PFSK-1 (cell line): ENCODE results near the gene MRPL52. TPM values are rescaled to one million over a fixed set of nuclear protein-coding genes. Genes with fewer than 3 reads are reported as not detected.

Experiments
- FOXP2 ChIP-seq: optimal IDR thresholded peaks from 2 replicates; pipeline ENCODE3; 2011; ENCODE audit warnings: borderline replicate concordance, control low read depth, inconsistent platforms; ENCODE audit not compliant: insufficient read depth; ENCODE audit errors: extremely low read length, extremely low read depth
- POLR2AphosphoS5 ChIP-seq: IDR thresholded peaks from 2 replicates; pipeline ENCODE4 v1.6.1; 2012; ENCODE audit warnings: low read depth, mild to moderate bottlenecking, control low read depth, low read length, moderate library complexity
- SIN3A ChIP-seq: IDR thresholded peaks from 2 replicates; pipeline ENCODE4 v1.6.1; 2012; ENCODE audit warnings: mild to moderate bottlenecking, low read length, moderate library complexity, borderline replicate concordance; ENCODE audit not compliant: insufficient read depth
- TAF1 ChIP-seq: IDR thresholded peaks from 2 replicates; pipeline ENCODE4 v1.6.1; 2012; ENCODE audit warnings: low read length, control low read depth, borderline replicate concordance; ENCODE audit not compliant: insufficient read depth
- polyA plus RNA-seq: library from polyadenylated mRNA; unstranded; fragments of >200 nt; gene quantifications from one replicate; pipeline ENCODE4 v1.2.1, GENCODE V29; 2012; ENCODE audit warnings: low read depth, missing spikeins; ENCODE audit not compliant: insufficient read length
- TF ChIP-seq, protein P1 (sequence below), 2 experiments: IDR thresholded peaks; 2 replicates each; pipeline versions ENCODE4 v1.6.1 to v1.8.0; 2011 to 2012; ENCODE audit warnings: low read depth in 2 of 2, low read length in 2 of 2, control low read depth in 1 of 2, inconsistent platforms in 1 of 2, mild to moderate bottlenecking in 1 of 2, moderate library complexity in 1 of 2; ENCODE audit not compliant: insufficient read depth in 1 of 2

The MRPL52 gene
- polyA plus RNA-seq: 194 TPM

DNA sequence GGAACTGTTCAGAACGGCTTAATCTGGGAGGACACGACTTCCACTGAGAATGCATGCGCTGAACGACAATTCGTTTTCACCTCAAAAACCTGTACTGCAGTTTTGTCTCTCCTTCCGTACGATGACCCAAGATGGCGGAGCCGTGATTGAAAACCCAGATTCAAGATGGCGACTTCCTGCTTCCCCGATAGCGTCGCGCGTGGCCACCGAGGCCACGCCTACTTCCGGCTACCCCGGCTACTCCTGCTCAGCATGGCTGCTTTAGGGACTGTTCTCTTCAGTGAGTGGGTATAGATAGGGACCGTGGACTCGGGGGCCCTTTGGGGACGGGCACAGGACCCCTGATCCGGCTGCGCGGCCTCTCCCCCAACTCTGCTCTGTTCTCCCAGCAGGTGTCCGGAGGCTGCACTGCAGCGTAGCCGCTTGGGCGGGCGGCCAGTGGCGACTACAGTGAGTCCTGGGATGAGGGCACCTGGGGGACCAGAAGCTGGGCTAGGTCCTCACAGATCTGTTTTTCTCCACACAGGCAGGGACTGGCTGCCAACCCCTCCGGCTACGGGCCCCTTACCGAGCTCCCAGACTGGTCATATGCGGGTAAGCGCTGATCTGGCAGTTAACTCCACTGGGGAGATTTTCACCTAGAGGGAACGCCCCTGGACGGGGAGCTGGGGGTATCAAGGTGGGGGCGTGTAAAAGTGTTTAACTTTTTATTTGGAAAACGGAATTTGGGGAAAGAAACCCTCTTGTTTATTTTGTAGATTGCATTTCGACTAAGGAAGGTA, at the start of gene MRPL52:
TSS of gene MRPL52 (plus strand) at position 227 of the 782 bp plus-strand sequence. CDS start at position 253, 26 bp downstream.
- TF ChIP-seq POLR2AphosphoS5 (peak; percentile 83), FOXP2 (no peak), TAF1 (peak; percentile 66; the same call in 1 of the 2 replicates)

GRCh38 chr14:22780105-22780679, 49.5 kb upstream of the MRPL52 start:
- TF ChIP-seq FOXP2 (no peak), POLR2AphosphoS5 (no peak), SIN3A (no peak), TAF1 (no peak)
- TF ChIP-seq, protein P1, sequence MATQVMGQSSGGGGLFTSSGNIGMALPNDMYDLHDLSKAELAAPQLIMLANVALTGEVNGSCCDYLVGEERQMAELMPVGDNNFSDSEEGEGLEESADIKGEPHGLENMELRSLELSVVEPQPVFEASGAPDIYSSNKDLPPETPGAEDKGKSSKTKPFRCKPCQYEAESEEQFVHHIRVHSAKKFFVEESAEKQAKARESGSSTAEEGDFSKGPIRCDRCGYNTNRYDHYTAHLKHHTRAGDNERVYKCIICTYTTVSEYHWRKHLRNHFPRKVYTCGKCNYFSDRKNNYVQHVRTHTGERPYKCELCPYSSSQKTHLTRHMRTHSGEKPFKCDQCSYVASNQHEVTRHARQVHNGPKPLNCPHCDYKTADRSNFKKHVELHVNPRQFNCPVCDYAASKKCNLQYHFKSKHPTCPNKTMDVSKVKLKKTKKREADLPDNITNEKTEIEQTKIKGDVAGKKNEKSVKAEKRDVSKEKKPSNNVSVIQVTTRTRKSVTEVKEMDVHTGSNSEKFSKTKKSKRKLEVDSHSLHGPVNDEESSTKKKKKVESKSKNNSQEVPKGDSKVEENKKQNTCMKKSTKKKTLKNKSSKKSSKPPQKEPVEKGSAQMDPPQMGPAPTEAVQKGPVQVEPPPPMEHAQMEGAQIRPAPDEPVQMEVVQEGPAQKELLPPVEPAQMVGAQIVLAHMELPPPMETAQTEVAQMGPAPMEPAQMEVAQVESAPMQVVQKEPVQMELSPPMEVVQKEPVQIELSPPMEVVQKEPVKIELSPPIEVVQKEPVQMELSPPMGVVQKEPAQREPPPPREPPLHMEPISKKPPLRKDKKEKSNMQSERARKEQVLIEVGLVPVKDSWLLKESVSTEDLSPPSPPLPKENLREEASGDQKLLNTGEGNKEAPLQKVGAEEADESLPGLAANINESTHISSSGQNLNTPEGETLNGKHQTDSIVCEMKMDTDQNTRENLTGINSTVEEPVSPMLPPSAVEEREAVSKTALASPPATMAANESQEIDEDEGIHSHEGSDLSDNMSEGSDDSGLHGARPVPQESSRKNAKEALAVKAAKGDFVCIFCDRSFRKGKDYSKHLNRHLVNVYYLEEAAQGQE (IDR thresholded peaks at IDR 0.05; ENCODE audit: insufficient read depth in 1 of 2, low read depth in 2 of 2, low read length in 2 of 2): no peak

GRCh38 chr14:22780941-22781300, 48.8 kb upstream of the MRPL52 start:
- TF ChIP-seq FOXP2 (no peak), SIN3A (no peak), POLR2AphosphoS5 (no peak), TAF1 (no peak)
- TF ChIP-seq, protein P1 (IDR thresholded peaks at IDR 0.05; ENCODE audit: insufficient read depth in 1 of 2, low read depth in 2 of 2, low read length in 2 of 2): no peak

- no peak for TF ChIP-seq TAF1
- TF ChIP-seq FOXP2: no peak
- TF ChIP-seq POLR2AphosphoS5: no peak
- no peak for TF ChIP-seq SIN3A
- TF ChIP-seq, protein P1 (IDR thresholded peaks at IDR 0.05; ENCODE audit: insufficient read depth in 1 of 2, low read depth in 2 of 2, low read length in 2 of 2): no peak
Observed at GRCh38 chr14:22781301-22781991, 48.2 kb upstream of the MRPL52 start.

DNA sequence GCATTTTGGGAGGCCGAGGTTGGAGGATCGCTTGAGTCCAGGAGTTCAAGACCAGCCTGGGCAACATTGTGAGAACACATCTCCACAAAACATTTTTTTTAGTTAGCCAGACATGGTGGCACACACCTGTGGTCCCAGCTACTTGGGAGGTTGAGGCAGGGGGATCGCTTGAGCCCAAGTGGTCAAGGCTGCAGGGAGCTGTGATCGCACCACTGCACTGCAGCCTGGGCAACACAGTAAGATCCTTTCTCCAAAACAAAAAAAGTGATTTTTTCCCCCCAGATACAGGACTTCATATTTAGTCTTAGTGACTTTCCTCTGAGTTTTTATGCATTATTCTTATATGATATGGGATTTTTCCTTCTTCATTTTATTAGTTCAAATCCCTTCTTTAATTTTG, 43.0 kb upstream of the MRPL52 start:
- TF ChIP-seq, protein P1 (IDR thresholded peaks at IDR 0.05; ENCODE audit: insufficient read depth in 1 of 2, low read depth in 2 of 2, low read length in 2 of 2): no peak
- TF ChIP-seq FOXP2: no peak
- TF ChIP-seq SIN3A: no peak
- TF ChIP-seq TAF1: no peak
- no peak for TF ChIP-seq POLR2AphosphoS5
